CD4-positive, alpha-beta T cell (primary cell): ENCODE results near the gene CYP1A1. TPM values are rescaled to one million over a fixed set of nuclear protein-coding genes. Genes with fewer than 3 reads are reported as not detected.

ENCODE experiments used
- ATAC-seq: fragments of 200-7000 bp; cut with Tn5 transposase; one replicate; pipeline ENCODE4 v1.10.0; 2022; ENCODE audit warnings: mild to moderate bottlenecking; ENCODE audit not compliant: poor library complexity
- CTCF ChIA-PET: fragments of 350-600 bp; sonication (Branson Sonifier 250); formaldehyde crosslinking; loops from one replicate; lab custom pipeline; 2021; ENCODE audit warnings: antibody characterized with exemption, inconsistent platforms; lab: Charles Lee
- POLR2A ChIA-PET: fragments of 350-600 bp; sonication (Branson Sonifier 250); formaldehyde crosslinking; loops from one replicate; lab custom pipeline; 2021; ENCODE audit warnings: antibody characterized with exemption, inconsistent platforms; lab: Charles Lee
- DNase-seq, 14 experiments: peaks; one replicate each; pipeline ENCODE4 v3.0.0-alpha.2; 2013 to 2020; ENCODE audit warnings: mixed read lengths in 2 of 14
- H3K27ac ChIP-seq, 2 donors: one replicate each; pipeline versions ENCODE4 v1.5.1 to v1.7.0; 2013; ENCODE audit warnings: low read length in 2 of 2, low read depth in 1 of 2, mild to moderate bottlenecking in 1 of 2
- H3K27me3 ChIP-seq, 2 experiments: 1 replicate in 1 of 2; 2 replicates in 1 of 2; pipeline versions ENCODE4 v1.6.1 to v1.7.0; 2013; ENCODE audit warnings: low read length in 2 of 2, control low read depth in 1 of 2, mild to moderate bottlenecking in 1 of 2, moderate library complexity in 1 of 2; ENCODE audit not compliant: insufficient read depth in 2 of 2, control insufficient read depth in 1 of 2
- H3K36me3 ChIP-seq: one replicate; pipeline ENCODE4 v1.6.1; 2013; ENCODE audit warnings: low read length, control low read depth; ENCODE audit not compliant: insufficient read depth
- H3K4me1 ChIP-seq: one replicate; pipeline ENCODE4 v1.6.1; 2013; ENCODE audit warnings: low read length, control low read depth; ENCODE audit not compliant: insufficient read depth
- H3K4me3 ChIP-seq: one replicate; pipeline ENCODE4 v1.5.1; 2013; ENCODE audit warnings: mild to moderate bottlenecking, low read length, moderate library complexity
- H3K9me3 ChIP-seq, 2 experiments: 1 replicate in 1 of 2; 2 replicates in 1 of 2; pipeline versions ENCODE4 v1.6.1 to v1.7.0; 2013; ENCODE audit warnings: low read length in 2 of 2, mild to moderate bottlenecking in 2 of 2, control low read depth in 1 of 2, moderate library complexity in 1 of 2; ENCODE audit not compliant: control insufficient read depth in 1 of 2, insufficient read depth in 1 of 2
- H3K27ac Mint-ChIP-seq: one replicate; pipeline ENCODE4 v1.8.0; 2020; ENCODE audit warnings: mixed read lengths
- H3K27me3 Mint-ChIP-seq: one replicate; pipeline ENCODE4 v1.8.0; 2021; ENCODE audit warnings: mixed read lengths
- H3K36me3 Mint-ChIP-seq: one replicate; pipeline ENCODE4 v1.8.0; 2021; ENCODE audit warnings: low read depth, mixed read lengths
- H3K4me1 Mint-ChIP-seq: one replicate; pipeline ENCODE4 v1.8.0; 2021; ENCODE audit warnings: low read depth, mixed read lengths
- H3K4me3 Mint-ChIP-seq: one replicate; pipeline ENCODE4 v1.8.0; 2020; ENCODE audit warnings: mild to moderate bottlenecking, mixed read lengths
- H3K9me3 Mint-ChIP-seq: one replicate; pipeline ENCODE4 v1.8.0; 2020; ENCODE audit warnings: mixed read lengths
- intact Hi-C, 2 experiments: fragments of 100-400 bp; cut with DNase I in 1 of 2; cut with micrococcal nuclease in 1 of 2; formaldehyde crosslinking; loops; one replicate each; pipeline versions ENCODE4 v1.15.1 to v1.9.0; 2023 to 2025; cut with DNase I, micrococcal nuclease
- total RNA-seq, 174 experiments: library from RNA in 2 of 174; stranded (reverse) in 2 of 174; gene quantifications; one replicate each; pipeline ENCODE4 v1.2.3 and lab custom pipeline; 2021 to 2026
- TF ChIP-seq, protein P1 (sequence below): fragments of 200-600 bp; IDR thresholded peaks from one replicate; pipeline ENCODE4 v1.8.0; 2022; ENCODE audit warnings: antibody characterized with exemption, mild to moderate bottlenecking

Gene CYP1A1
- total RNA-seq, 2 experiments from 2014 or later: not detected

DNA sequence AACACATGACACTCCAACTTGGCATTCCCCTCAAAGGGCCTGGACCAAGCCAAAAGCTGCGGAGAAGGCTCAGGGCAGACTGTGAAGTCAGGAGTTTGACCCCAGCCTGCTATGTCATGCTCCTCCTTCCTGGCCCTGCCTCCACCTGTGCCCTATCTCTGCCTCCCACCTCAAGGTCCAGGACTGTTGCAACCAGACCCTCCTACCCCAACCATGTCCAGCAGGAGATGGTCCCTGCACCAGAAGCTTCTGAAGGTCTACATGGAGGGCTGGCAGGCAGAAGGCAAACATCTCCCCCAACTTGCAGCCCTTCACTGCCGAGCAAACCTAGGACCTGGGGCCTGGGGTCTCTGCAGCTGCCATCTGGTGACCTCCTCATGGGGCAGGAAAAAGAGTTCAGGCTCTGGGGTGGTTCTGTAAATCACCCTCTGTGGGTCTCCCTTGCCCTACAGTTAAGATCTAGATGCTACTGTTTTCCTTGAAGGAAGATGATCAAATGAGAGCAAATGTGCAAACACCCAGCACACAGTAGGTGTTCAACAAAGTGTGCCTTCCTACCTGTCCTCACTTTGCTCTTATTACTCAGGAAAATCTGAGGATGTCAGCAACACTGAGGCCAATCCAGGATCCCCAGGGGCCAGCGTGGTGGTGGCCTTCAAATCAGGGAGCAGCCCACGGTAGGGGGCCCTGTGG lies 45.0 kb upstream of the CYP1A1 start:
- no peak overlapping the region for H3K27ac Mint-ChIP-seq
- Histone ChIP-seq H3K27me3 (no peaks in the 10 kb centered on the region), H3K36me3 (no peaks in the 10 kb centered on the region), H3K4me3 (no peak overlapping the region), H3K9me3 (no peaks in the 10 kb centered on the region), H3K4me1 (peaks cover 44% of the 10 kb centered on the region), H3K27ac (no peak overlapping the region)
- TF ChIP-seq, protein P1, sequence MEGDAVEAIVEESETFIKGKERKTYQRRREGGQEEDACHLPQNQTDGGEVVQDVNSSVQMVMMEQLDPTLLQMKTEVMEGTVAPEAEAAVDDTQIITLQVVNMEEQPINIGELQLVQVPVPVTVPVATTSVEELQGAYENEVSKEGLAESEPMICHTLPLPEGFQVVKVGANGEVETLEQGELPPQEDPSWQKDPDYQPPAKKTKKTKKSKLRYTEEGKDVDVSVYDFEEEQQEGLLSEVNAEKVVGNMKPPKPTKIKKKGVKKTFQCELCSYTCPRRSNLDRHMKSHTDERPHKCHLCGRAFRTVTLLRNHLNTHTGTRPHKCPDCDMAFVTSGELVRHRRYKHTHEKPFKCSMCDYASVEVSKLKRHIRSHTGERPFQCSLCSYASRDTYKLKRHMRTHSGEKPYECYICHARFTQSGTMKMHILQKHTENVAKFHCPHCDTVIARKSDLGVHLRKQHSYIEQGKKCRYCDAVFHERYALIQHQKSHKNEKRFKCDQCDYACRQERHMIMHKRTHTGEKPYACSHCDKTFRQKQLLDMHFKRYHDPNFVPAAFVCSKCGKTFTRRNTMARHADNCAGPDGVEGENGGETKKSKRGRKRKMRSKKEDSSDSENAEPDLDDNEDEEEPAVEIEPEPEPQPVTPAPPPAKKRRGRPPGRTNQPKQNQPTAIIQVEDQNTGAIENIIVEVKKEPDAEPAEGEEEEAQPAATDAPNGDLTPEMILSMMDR: no peak
- ATAC-seq: no peak
- POLR2A ChIA-PET: interaction anchor here (1.0 to 22.7 kb wide), 5 partner anchors 25 to 203 kb away, joined by 3 to 925 read pairs (median 3); partner anchors contain the start of genes CLK3 and CSK
- no peaks in the 10 kb centered on the region for H3K36me3 Mint-ChIP-seq
- intact Hi-C loops: loop anchor here in 1 of 2 experiments (2.0 kb wide), 1 partner anchor 132 kb away; no protein-coding TSS in a partner anchor
- no peak for DNase-seq
- no peak overlapping the region for H3K4me3 Mint-ChIP-seq
- peaks cover 38% of the 10 kb centered on the region for H3K4me1 Mint-ChIP-seq
- no peaks in the 10 kb centered on the region for H3K9me3 Mint-ChIP-seq
- H3K27me3 Mint-ChIP-seq: peaks cover 9% of the 10 kb centered on the region
- CTCF ChIA-PET: interaction anchor here (0.6 to 9.3 kb wide), 13 partner anchors 10 to 180 kb away, joined by 3 to 353 read pairs (median 6); partner anchors contain the start of gene CSK

- Histone ChIP-seq H3K36me3 (no peaks in the 10 kb centered on the region), H3K27ac (no peak overlapping the region), H3K4me1 (peaks cover 37% of the 10 kb centered on the region), H3K4me3 (no peak overlapping the region), H3K27me3 (no peaks in the 10 kb centered on the region), H3K9me3 (no peaks in the 10 kb centered on the region)
- ChIA-PET POLR2A (interaction anchor here (1.1 to 22.7 kb wide), 7 partner anchors 8 to 202 kb away, joined by 3 to 925 read pairs (median 4); partner anchors contain the start of gene CSK), CTCF (interaction anchor here (0.6 to 9.3 kb wide), 20 partner anchors 10 to 293 kb away, joined by 3 to 353 read pairs (median 5); partner anchors contain the start of genes CSK and FAM219B)
- Mint-ChIP-seq H3K4me3 (no peak overlapping the region), H3K9me3 (no peaks in the 10 kb centered on the region), H3K27me3 (peaks cover 9% of the 10 kb centered on the region), H3K27ac (no peak overlapping the region), H3K36me3 (no peaks in the 10 kb centered on the region), H3K4me1 (peaks cover 33% of the 10 kb centered on the region)
- TF ChIP-seq, protein P1: no peak
- DNase-seq: no peak
- ATAC-seq: no peak
- intact Hi-C loops: loop anchor here (1.0 to 10.0 kb wide), 5 partner anchors 133 to 397 kb away; no protein-coding TSS in a partner anchor
Measured at GRCh38 chr15:74769463-74770025, 44.2 kb upstream of the CYP1A1 start.

- ATAC-seq: peak; percentile 63
- Histone ChIP-seq H3K36me3 (no peaks in the 10 kb centered on the region), H3K27me3 (no peaks in the 10 kb centered on the region), H3K4me3 (no peak overlapping the region), H3K4me1 (peaks cover 31% of the 10 kb centered on the region), H3K9me3 (no peaks in the 10 kb centered on the region), H3K27ac (no peak overlapping the region)
- H3K4me3 Mint-ChIP-seq: no peak overlapping the region
- no peak overlapping the region for H3K27ac Mint-ChIP-seq
- H3K36me3 Mint-ChIP-seq: no peaks in the 10 kb centered on the region
- peaks cover 28% of the 10 kb centered on the region for H3K4me1 Mint-ChIP-seq
- peaks cover 9% of the 10 kb centered on the region for H3K27me3 Mint-ChIP-seq
- H3K9me3 Mint-ChIP-seq: no peaks in the 10 kb centered on the region
- intact Hi-C loops: loop anchor here (1.0 to 10.0 kb wide), 4 partner anchors 134 to 397 kb away; no protein-coding TSS in a partner anchor
- ChIA-PET CTCF (interaction anchor here (0.6 to 9.3 kb wide), 20 partner anchors 9 to 293 kb away, joined by 3 to 353 read pairs (median 5); partner anchors contain the start of gene FAM219B), POLR2A (interaction anchor here (0.8 to 22.7 kb wide), 6 partner anchors 8 to 137 kb away, joined by 3 to 925 read pairs (median 4); partner anchors contain the start of gene CSK)
- TF ChIP-seq, protein P1: peak; percentile 85
- DNase-seq: peak in 13 of 14 experiments; percentile 46 to 82 (median 59)
Measured at GRCh38 chr15:74768771-74769342, 43.5 kb upstream of the CYP1A1 start.
